ENCODE measurements around the gene LHPP.
"Not testable (repeated sequence)": the region's sequence is repeated elsewhere in the genome, so short reads cannot be mapped to it uniquely, and the experiment has no call there.

The LHPP gene

GRCh38 chr10:124573726-124574455 lies 112.3 kb downstream of the LHPP start:
- DNase-seq (ENCODE audit: low spot score), result no peak

- DNase-seq (ENCODE audit: low spot score), result no peak
These were observed 112.9 kb downstream of the LHPP start for GRCh38 chr10:124574456-124575070.

- DNase-seq (ENCODE audit: low spot score), result no peak
These were observed 113.7 kb downstream of the LHPP start for GRCh38 chr10:124575107-124576035.

GRCh38 chr10:124576526-124577420 lies 115.2 kb downstream of the LHPP start:
- DNase-seq (ENCODE audit: low spot score), result no peak

GRCh38 chr10:124577651-124578050 lies 116.0 kb downstream of the LHPP start:
- DNase-seq (ENCODE audit: low spot score), result no peak

GRCh38 chr10:124578231-124579010 lies 116.8 kb downstream of the LHPP start:
- no peak for DNase-seq (ENCODE audit: low spot score)

GRCh38 chr10:124579011-124579399 lies 117.4 kb downstream of the LHPP start:
- no peak for DNase-seq (ENCODE audit: low spot score)

- no peak for DNase-seq (ENCODE audit: low spot score)
These were observed 124.5 kb downstream of the LHPP start for GRCh38 chr10:124586142-124586541.

- no peak for DNase-seq (ENCODE audit: low spot score)
These were observed 126.2 kb downstream of the LHPP start for GRCh38 chr10:124587811-124588211.

GRCh38 chr10:124588341-124588735 lies 126.7 kb downstream of the LHPP start:
- not testable (repeated sequence) for DNase-seq (ENCODE audit: low spot score)

GRCh38 chr10:124588736-124589490 lies 127.3 kb downstream of the LHPP start:
- no peak for DNase-seq (ENCODE audit: low spot score)

- no peak for DNase-seq (ENCODE audit: low spot score)
These were observed 127.9 kb downstream of the LHPP start for GRCh38 chr10:124589491-124590041.

- no peak for DNase-seq (ENCODE audit: low spot score)
These were observed 128.8 kb downstream of the LHPP start for GRCh38 chr10:124590216-124591122.

- DNase-seq (ENCODE audit: low spot score), result no peak
These were observed 129.5 kb downstream of the LHPP start for GRCh38 chr10:124591123-124591495.

- no peak for DNase-seq (ENCODE audit: low spot score)
These were observed 130.5 kb downstream of the LHPP start for GRCh38 chr10:124592101-124592500.

- DNase-seq (ENCODE audit: low spot score), result no peak
These were observed 131.3 kb downstream of the LHPP start for GRCh38 chr10:124592736-124593430.

GRCh38 chr10:124593431-124593985 lies 131.9 kb downstream of the LHPP start:
- no peak for DNase-seq (ENCODE audit: low spot score)

- DNase-seq (ENCODE audit: low spot score), result no peak
These were observed 132.6 kb downstream of the LHPP start for GRCh38 chr10:124594240-124594639.
